Measurements from ENCODE around the gene MYO1G.

GRCh38 chr7:44918029-44918428 lies 60.8 kb downstream of the MYO1G start:
- TF ChIP-seq CTCF (IDR thresholded peaks at IDR 0.05) (no peak), POLR2A (IDR thresholded peaks at IDR 0.05) (no peak)

Measured in adrenal gland (tissue), 5 donors.